Ectodermal cell (in vitro differentiated cells): ENCODE measurements around the gene NHLRC4.

Source experiments
- H3K27ac ChIP-seq: 2 replicates; pipeline ENCODE4 v1.7.0; 2013; ENCODE audit warnings: mild to moderate bottlenecking, low read depth, low read length; ENCODE audit not compliant: insufficient read depth, poor library complexity, severe bottlenecking
- H3K27me3 ChIP-seq: 2 replicates; pipeline ENCODE4 v1.7.0; 2013; ENCODE audit warnings: mild to moderate bottlenecking, low read length; ENCODE audit not compliant: insufficient read depth, control insufficient read depth, poor library complexity, severe bottlenecking
- H3K36me3 ChIP-seq: one replicate; pipeline ENCODE4 v1.7.0; 2013; ENCODE audit warnings: low read length; ENCODE audit not compliant: control insufficient read depth, insufficient read depth
- H3K4me1 ChIP-seq: one replicate; pipeline ENCODE4 v1.7.0; 2013; ENCODE audit warnings: low read length; ENCODE audit not compliant: control insufficient read depth, insufficient read depth
- H3K4me3 ChIP-seq: 2 replicates; pipeline ENCODE4 v1.7.0; 2013; ENCODE audit warnings: low read depth, low read length, control low read depth; ENCODE audit not compliant: insufficient read depth
- H3K9me3 ChIP-seq: 2 replicates; pipeline ENCODE4 v1.7.0; 2013; ENCODE audit warnings: mild to moderate bottlenecking, low read length, moderate library complexity; ENCODE audit not compliant: control insufficient read depth
- WGBS, 2 experiments: methylation state at CpG; one replicate each; pipeline ENCODE4 v1.1.7; 2013; ENCODE audit warnings: missing lambda C conversion rate in 2 of 2; 5-methylcytosine and 5-hydroxymethylcytosine counted together

NHLRC4 gene

GRCh38 chr16:578232-578869 lies 11.5 kb downstream of the NHLRC4 start:
- Histone ChIP-seq H3K36me3 (no peaks in the 10 kb centered on the region), H3K4me1 (peaks cover 1% of the 10 kb centered on the region), H3K27me3 (no peaks in the 10 kb centered on the region), H3K4me3 (no peak overlapping the region), H3K9me3 (no peaks in the 10 kb centered on the region), H3K27ac (no peak overlapping the region)
- 89 to 90% methylated on average over 24 of the region's 24 CpGs for WGBS, 2 experiments

GRCh38 chr16:578870-579405 lies 12.1 kb downstream of the NHLRC4 start:
- H3K4me3 ChIP-seq: no peak overlapping the region
- 32 to 33% methylated on average over 34 of the region's 34 CpGs for WGBS, 2 experiments
- H3K36me3 ChIP-seq: no peaks in the 10 kb centered on the region

GRCh38 chr16:580141-580945 lies 13.5 kb downstream of the NHLRC4 start:
- Histone ChIP-seq H3K36me3 (no peaks in the 10 kb centered on the region), H3K4me1 (peaks cover 7% of the 10 kb centered on the region), H3K4me3 (no peak overlapping the region), H3K27me3 (peaks cover 16% of the 10 kb centered on the region), H3K9me3 (no peaks in the 10 kb centered on the region), H3K27ac (no peak overlapping the region)
- WGBS, 2 experiments: 95% methylated on average over 27 of the region's 27 CpGs

More at GRCh38 chr16:578870-579405, 12.1 kb downstream of the NHLRC4 start:
- Histone ChIP-seq H3K27ac (no peak overlapping the region), H3K4me1 (peaks cover 7% of the 10 kb centered on the region), H3K27me3 (peaks cover 5% of the 10 kb centered on the region), H3K9me3 (no peaks in the 10 kb centered on the region)

GRCh38 chr16:580946-581498 lies 14.2 kb downstream of the NHLRC4 start:
- Histone ChIP-seq H3K4me3 (no peak overlapping the region), H3K27ac (no peak overlapping the region), H3K4me1 (peaks cover 7% of the 10 kb centered on the region), H3K27me3 (peaks cover 22% of the 10 kb centered on the region), H3K9me3 (no peaks in the 10 kb centered on the region), H3K36me3 (no peaks in the 10 kb centered on the region)
- 96% methylated on average over 19 of the region's 19 CpGs for WGBS, 2 experiments

GRCh38 chr16:582218-582613 lies 15.4 kb downstream of the NHLRC4 start:
- Histone ChIP-seq H3K27ac (no peak overlapping the region), H3K9me3 (no peaks in the 10 kb centered on the region), H3K4me1 (peaks cover 7% of the 10 kb centered on the region), H3K36me3 (no peaks in the 10 kb centered on the region), H3K27me3 (peaks cover 33% of the 10 kb centered on the region), H3K4me3 (no peak overlapping the region)
- 84 to 87% methylated on average over 18 of the region's 18 CpGs for WGBS, 2 experiments

- Histone ChIP-seq H3K9me3 (no peaks in the 10 kb centered on the region), H3K4me1 (peaks cover 7% of the 10 kb centered on the region), H3K4me3 (no peak overlapping the region), H3K27ac (no peak overlapping the region), H3K27me3 (peaks cover 34% of the 10 kb centered on the region), H3K36me3 (no peaks in the 10 kb centered on the region)
- 88 to 89% methylated on average over 21 of the region's 21 CpGs for WGBS, 2 experiments
These were observed 16.0 kb downstream of the NHLRC4 start for GRCh38 chr16:582614-583331.

GRCh38 chr16:583470-583814 lies 16.6 kb downstream of the NHLRC4 start:
- peaks cover 7% of the 10 kb centered on the region for H3K4me1 ChIP-seq
- no peaks in the 10 kb centered on the region for H3K36me3 ChIP-seq
- no peaks in the 10 kb centered on the region for H3K9me3 ChIP-seq
- whole genome bisulfite sequencing, 2 experiments: 26 to 28% methylated on average over 16 of the region's 16 CpGs
- H3K4me3 ChIP-seq: no peak overlapping the region
- H3K27ac ChIP-seq: no peak overlapping the region
- H3K27me3 ChIP-seq: peaks cover 34% of the 10 kb centered on the region

- WGBS, 2 experiments: 52 to 57% methylated on average over 38 of the region's 38 CpGs
- no peak overlapping the region for H3K4me3 ChIP-seq
- peaks cover 34% of the 10 kb centered on the region for H3K27me3 ChIP-seq
- no peaks in the 10 kb centered on the region for H3K9me3 ChIP-seq
- H3K4me1 ChIP-seq: peaks cover 7% of the 10 kb centered on the region
- no peaks in the 10 kb centered on the region for H3K36me3 ChIP-seq
- H3K27ac ChIP-seq: no peak overlapping the region
These were observed 17.2 kb downstream of the NHLRC4 start for GRCh38 chr16:583815-584591.

- WGBS, 2 experiments: 47 to 57% methylated on average over 10 of the region's 10 CpGs
- H3K27ac ChIP-seq: no peak overlapping the region
- H3K4me3 ChIP-seq: no peak overlapping the region
- no peaks in the 10 kb centered on the region for H3K36me3 ChIP-seq
- H3K9me3 ChIP-seq: no peaks in the 10 kb centered on the region
- peaks cover 34% of the 10 kb centered on the region for H3K27me3 ChIP-seq
- H3K4me1 ChIP-seq: peaks cover 7% of the 10 kb centered on the region
These were observed 18.5 kb downstream of the NHLRC4 start for GRCh38 chr16:585351-585750.
